Transverse colon (tissue), 3 donors: Measurements from ENCODE around the gene NCAPG.

Experiments
- POLR2A ChIP-seq: fragments of 450-650 bp; IDR thresholded peaks from one replicate; pipeline ENCODE4 v1.6.1; 2016; ENCODE audit warnings: antibody characterized with exemption, mild to moderate bottlenecking, moderate library complexity
- TF ChIP-seq, protein P1 (sequence below), 5 experiments: fragments of 200-600 bp in 3 of 5; fragments of 450-650 bp in 2 of 5; sonication (generic) in 3 of 5; IDR thresholded peaks; 1 replicate in 2 of 5; 2 replicates in 3 of 5; pipeline ENCODE4 v1.5.1; 2016 to 2017; ENCODE audit warnings: antibody characterized with exemption in 5 of 5, inconsistent platforms in 3 of 5, mild to moderate bottlenecking in 2 of 5, moderate library complexity in 1 of 5

DNA sequence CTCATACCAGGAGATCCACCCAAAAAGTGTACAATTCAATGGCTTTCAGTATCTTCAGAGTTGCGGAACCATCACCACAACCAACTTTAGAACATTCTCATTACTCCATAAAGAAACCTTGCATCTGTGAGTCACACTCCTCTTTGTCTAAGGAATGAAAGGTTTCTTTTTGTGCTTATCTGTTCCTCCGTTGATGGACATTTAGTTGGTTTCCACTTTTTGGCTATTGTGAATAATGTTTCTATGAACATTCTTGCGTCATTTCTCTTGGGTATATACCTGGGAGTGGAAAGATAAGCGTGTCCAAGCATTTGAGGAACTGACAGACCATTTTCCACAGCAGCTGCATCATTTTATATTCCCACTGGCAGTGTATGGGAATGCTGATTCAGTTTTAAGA is 39.9 kb upstream of the NCAPG start:
- no peak for TF ChIP-seq POLR2A
- TF ChIP-seq, protein P1, sequence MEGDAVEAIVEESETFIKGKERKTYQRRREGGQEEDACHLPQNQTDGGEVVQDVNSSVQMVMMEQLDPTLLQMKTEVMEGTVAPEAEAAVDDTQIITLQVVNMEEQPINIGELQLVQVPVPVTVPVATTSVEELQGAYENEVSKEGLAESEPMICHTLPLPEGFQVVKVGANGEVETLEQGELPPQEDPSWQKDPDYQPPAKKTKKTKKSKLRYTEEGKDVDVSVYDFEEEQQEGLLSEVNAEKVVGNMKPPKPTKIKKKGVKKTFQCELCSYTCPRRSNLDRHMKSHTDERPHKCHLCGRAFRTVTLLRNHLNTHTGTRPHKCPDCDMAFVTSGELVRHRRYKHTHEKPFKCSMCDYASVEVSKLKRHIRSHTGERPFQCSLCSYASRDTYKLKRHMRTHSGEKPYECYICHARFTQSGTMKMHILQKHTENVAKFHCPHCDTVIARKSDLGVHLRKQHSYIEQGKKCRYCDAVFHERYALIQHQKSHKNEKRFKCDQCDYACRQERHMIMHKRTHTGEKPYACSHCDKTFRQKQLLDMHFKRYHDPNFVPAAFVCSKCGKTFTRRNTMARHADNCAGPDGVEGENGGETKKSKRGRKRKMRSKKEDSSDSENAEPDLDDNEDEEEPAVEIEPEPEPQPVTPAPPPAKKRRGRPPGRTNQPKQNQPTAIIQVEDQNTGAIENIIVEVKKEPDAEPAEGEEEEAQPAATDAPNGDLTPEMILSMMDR (IDR thresholded peaks at IDR 0.05), result no peak
